Prostate gland (tissue), 2 donors: ENCODE data around the gene PHYHIPL. TPM values are rescaled to one million over a fixed set of nuclear protein-coding genes. Genes with fewer than 3 reads are reported as not detected.
A peak's percentile ranks its signal among the peaks of the same experiment; 100 is the strongest.

Experiments
- DNase-seq: peaks from one replicate; pipeline ENCODE4 v3.0.0-alpha.2; 2019; ENCODE audit warnings: low spot score
- H3K27ac ChIP-seq, 2 donors: fragments of 200-600 bp; sonication (generic); 2 replicates each; pipeline ENCODE4 v1.5.1; 2017 to 2019
- H3K27me3 ChIP-seq: fragments of 200-600 bp; sonication (generic); replicated peaks from 2 replicates; pipeline ENCODE4 v1.5.1; 2019; ENCODE audit not compliant: insufficient read depth
- H3K36me3 ChIP-seq, 2 donors: fragments of 200-600 bp; sonication (generic); 1 replicate in 1 of 2; 2 replicates in 1 of 2; pipeline versions ENCODE4 v1.5.1 to v1.8.1; 2017 to 2019
- H3K4me1 ChIP-seq: fragments of 200-600 bp; sonication (generic); replicated peaks from 2 replicates; pipeline ENCODE4 v1.5.1; 2019
- H3K4me3 ChIP-seq, 2 donors: fragments of 200-600 bp; sonication (generic); 2 replicates each; pipeline ENCODE4 v1.5.1; 2017 to 2019
- H3K9me3 ChIP-seq: fragments of 200-600 bp; sonication (generic); 2 replicates; pipeline ENCODE4 v1.5.1; 2017
- POLR2A ChIP-seq: fragments of 450-650 bp; IDR thresholded peaks from one replicate; pipeline ENCODE4 v1.6.1; 2016; ENCODE audit warnings: antibody characterized with exemption, mild to moderate bottlenecking
- POLR2AphosphoS5 ChIP-seq: sonication (generic); formaldehyde crosslinking; IDR thresholded peaks from one replicate; pipeline ENCODE4 v1.6.1; 2017; ENCODE audit warnings: antibody characterized with exemption
- WGBS: methylation state at CpG from one replicate; pipeline ENCODE4 v1.1.5; 2018; 5-methylcytosine and 5-hydroxymethylcytosine counted together
- intact Hi-C: fragments of 100-400 bp; cut with DNase I; formaldehyde crosslinking; loops from one replicate; pipeline ENCODE4 v1.14.2; 2022
- total RNA-seq, 2 donors: library from RNA; depleted of rRNA; stranded (reverse); fragments of >200 nt; gene quantifications; one replicate each; pipeline ENCODE4 v1.1.0, GENCODE V29; 2016
- TF ChIP-seq, protein P1 (sequence below), 4 experiments: fragments of 200-600 bp in 2 of 4; fragments of 450-650 bp in 2 of 4; sonication (generic) in 2 of 4; IDR thresholded peaks; 1 replicate in 3 of 4; 2 replicates in 1 of 4; pipeline ENCODE4 v1.5.1; 2016 to 2019; ENCODE audit warnings: antibody characterized with exemption in 4 of 4, mild to moderate bottlenecking in 2 of 4, moderate library complexity in 2 of 4

The PHYHIPL gene
- total RNA-seq, 2 donors from 2014 or later, result 7.0 to 32.1 TPM

GRCh38 chr10:59148701-59149100, 27.7 kb upstream of the PHYHIPL start:
- intact Hi-C loops, result no loop called here
- TF ChIP-seq POLR2A (no peak), POLR2AphosphoS5 (no peak)
- TF ChIP-seq, protein P1, sequence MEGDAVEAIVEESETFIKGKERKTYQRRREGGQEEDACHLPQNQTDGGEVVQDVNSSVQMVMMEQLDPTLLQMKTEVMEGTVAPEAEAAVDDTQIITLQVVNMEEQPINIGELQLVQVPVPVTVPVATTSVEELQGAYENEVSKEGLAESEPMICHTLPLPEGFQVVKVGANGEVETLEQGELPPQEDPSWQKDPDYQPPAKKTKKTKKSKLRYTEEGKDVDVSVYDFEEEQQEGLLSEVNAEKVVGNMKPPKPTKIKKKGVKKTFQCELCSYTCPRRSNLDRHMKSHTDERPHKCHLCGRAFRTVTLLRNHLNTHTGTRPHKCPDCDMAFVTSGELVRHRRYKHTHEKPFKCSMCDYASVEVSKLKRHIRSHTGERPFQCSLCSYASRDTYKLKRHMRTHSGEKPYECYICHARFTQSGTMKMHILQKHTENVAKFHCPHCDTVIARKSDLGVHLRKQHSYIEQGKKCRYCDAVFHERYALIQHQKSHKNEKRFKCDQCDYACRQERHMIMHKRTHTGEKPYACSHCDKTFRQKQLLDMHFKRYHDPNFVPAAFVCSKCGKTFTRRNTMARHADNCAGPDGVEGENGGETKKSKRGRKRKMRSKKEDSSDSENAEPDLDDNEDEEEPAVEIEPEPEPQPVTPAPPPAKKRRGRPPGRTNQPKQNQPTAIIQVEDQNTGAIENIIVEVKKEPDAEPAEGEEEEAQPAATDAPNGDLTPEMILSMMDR (IDR thresholded peaks at IDR 0.05), result no peak
- Histone ChIP-seq H3K27me3 (no peaks in the 10 kb centered on the region), H3K36me3 (no peaks in the 10 kb centered on the region), H3K9me3 (no peaks in the 10 kb centered on the region), H3K4me1 (no peaks in the 10 kb centered on the region), H3K27ac (no peak overlapping the region), H3K4me3 (no peak overlapping the region)
- 86% methylated on average over 2 of the region's 2 CpGs for WGBS
- no peak for DNase-seq

- no peaks in the 10 kb centered on the region for H3K27me3 ChIP-seq
- 98% methylated on average over 2 of the region's 2 CpGs for WGBS
- no peak overlapping the region for H3K27ac ChIP-seq
- no peak overlapping the region for H3K4me3 ChIP-seq
- H3K4me1 ChIP-seq, result no peaks in the 10 kb centered on the region
- no peaks in the 10 kb centered on the region for H3K9me3 ChIP-seq
- no peaks in the 10 kb centered on the region for H3K36me3 ChIP-seq
- intact Hi-C loops, result no loop called here
- DNase-seq, result no peak
- no peak for TF ChIP-seq POLR2A
- TF ChIP-seq, protein P1 (IDR thresholded peaks at IDR 0.05), result no peak
- no peak for TF ChIP-seq POLR2AphosphoS5
Observed at GRCh38 chr10:59155556-59155955, 20.9 kb upstream of the PHYHIPL start.

- Histone ChIP-seq H3K27ac (no peak overlapping the region), H3K9me3 (no peaks in the 10 kb centered on the region), H3K4me1 (no peaks in the 10 kb centered on the region), H3K36me3 (no peaks in the 10 kb centered on the region), H3K27me3 (no peaks in the 10 kb centered on the region), H3K4me3 (no peak overlapping the region)
- TF ChIP-seq POLR2A, result no peak
- no peak for TF ChIP-seq POLR2AphosphoS5
- TF ChIP-seq, protein P1 (IDR thresholded peaks at IDR 0.05), result no peak
- WGBS, result 98% methylated on average over 2 of the region's 2 CpGs
- intact Hi-C loops, result no loop called here
- DNase-seq, result no peak
Observed at GRCh38 chr10:59167512-59167911, 8.9 kb upstream of the PHYHIPL start.

GRCh38 chr10:59172567-59172966, 3.9 kb upstream of the PHYHIPL start:
- DNase-seq, result no peak
- Histone ChIP-seq H3K27ac (no peak overlapping the region), H3K27me3 (no peaks in the 10 kb centered on the region), H3K4me1 (no peaks in the 10 kb centered on the region), H3K9me3 (no peaks in the 10 kb centered on the region), H3K36me3 (no peaks in the 10 kb centered on the region), H3K4me3 (no peak overlapping the region)
- 94% methylated on average over 5 of the region's 5 CpGs for WGBS
- TF ChIP-seq POLR2AphosphoS5 (no peak), POLR2A (no peak)
- TF ChIP-seq, protein P1 (IDR thresholded peaks at IDR 0.05), result no peak
- intact Hi-C loops, result no loop called here

DNA sequence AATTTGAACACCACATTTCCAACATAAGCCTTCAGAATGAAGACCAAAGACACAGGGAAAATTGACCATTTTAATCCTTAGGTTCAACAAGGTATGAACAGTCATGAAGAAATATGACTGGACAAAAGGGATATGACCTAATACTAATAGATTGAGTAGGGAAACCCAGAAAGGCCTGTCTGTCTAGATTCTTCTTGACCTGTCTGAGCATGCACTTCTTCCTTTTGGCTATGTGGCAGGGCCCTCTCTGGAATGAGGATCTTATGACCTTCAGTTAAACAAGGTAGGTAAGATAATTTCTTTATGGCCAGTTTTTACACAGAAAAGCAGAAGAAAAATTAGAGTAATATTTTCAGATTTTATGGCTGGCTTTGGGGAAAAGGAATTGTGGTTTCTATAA, 3.0 kb upstream of the PHYHIPL start:
- no peak for TF ChIP-seq POLR2A
- TF ChIP-seq POLR2AphosphoS5, result peak; percentile 27
- DNase-seq, result peak; percentile 21
- no peaks in the 10 kb centered on the region for H3K9me3 ChIP-seq
- H3K27me3 ChIP-seq, result no peaks in the 10 kb centered on the region
- no peaks in the 10 kb centered on the region for H3K36me3 ChIP-seq
- H3K27ac ChIP-seq, result no peak overlapping the region
- H3K4me1 ChIP-seq, result no peaks in the 10 kb centered on the region
- intact Hi-C loops, result no loop called here
- no peak overlapping the region for H3K4me3 ChIP-seq
